ENCODE data around the gene TXNRD3. TPM values are rescaled to one million over a fixed set of nuclear protein-coding genes. Genes with fewer than 3 reads are reported as not detected.

Gene TXNRD3
- polyA plus RNA-seq, 2 of the 4 experiments (the other 2 are of a cell fraction) = 4.6 to 5.8 TPM

DNA sequence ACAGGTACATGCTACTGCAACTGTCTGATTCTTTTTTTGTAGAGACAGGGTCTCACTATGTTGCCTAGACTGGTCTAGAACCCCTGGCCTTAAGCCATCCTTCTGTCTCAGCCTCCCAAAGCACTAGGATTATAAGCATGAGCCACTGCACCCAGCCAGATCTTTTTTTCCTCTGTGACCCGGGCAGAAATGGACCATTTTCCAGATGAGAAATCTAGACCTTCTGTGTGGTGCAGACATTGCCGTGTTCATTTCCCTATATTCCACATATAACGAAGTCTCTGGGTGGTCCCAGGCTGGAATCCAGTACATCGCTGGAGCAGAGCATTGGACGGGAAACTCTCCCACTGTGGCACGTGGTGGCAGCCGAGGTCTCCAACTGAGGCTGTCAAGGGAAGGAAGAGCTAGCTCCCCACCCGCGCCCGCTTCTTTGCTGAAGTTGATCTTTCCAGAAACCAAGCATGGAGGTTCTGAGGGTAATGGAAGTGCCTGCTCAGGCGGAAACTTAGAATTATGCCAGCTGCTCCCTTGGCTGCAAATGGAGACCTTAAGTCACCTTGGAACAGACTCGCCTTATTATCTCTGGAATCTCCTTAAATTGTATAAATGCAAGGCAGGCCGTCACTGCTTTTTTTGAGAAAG, 23.1 kb upstream of the TXNRD3 start:
- no peak for FAIRE-seq
- POLR2A ChIA-PET = no interaction called here
- CTCF ChIA-PET = interaction anchor here (0.9 to 6.5 kb wide), 9 partner anchors 13 to 867 kb away, joined by 3 to 68 read pairs (median 5); no protein-coding TSS in a partner anchor

DNA sequence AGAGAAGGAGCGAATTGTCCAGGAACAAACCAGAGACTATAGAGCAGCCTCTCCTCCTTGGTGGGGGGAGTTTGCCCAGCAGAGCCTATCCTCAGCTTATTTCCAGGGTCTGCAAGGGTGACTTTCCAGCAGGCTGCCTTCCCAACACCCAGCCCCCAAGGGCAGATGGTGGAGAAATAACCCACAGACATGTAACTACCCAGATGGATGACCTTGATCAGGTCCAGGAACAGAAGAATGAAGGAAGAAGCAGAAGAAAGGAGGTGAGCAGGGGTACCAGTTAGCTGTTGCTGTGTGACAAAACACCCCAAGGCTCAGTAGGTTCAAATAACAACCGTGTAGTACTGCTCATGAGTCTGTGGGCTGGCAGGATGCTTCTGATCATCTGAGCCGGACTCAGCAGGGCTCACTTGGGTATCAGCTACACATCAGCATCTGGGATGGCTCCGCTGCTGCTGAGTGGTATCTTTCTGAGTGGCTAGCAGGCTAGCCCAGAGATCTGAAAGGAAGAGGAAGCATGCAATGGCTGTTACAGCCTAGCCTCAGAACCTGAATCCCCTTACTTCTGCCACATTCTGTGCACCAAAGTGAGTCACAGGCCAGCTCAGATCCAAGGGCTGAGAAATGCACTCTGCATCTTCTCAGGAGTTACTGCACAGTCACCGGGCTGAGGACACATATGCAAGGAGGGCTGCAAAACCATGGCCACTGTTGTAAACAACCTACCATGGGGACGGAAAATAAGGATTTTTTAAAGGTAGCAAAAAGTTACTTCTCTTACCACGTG, 22.2 kb upstream of the TXNRD3 start:
- H3K4me3 ChIP-seq = no peak overlapping the region
- ChIA-PET CTCF (interaction anchor here (0.9 to 6.5 kb wide), 5 partner anchors 12 to 868 kb away, joined by 3 to 68 read pairs (median 5); no protein-coding TSS in a partner anchor), POLR2A (no interaction called here)
- H3K4me2 ChIP-seq = no peak overlapping the region
- no peaks in the 10 kb centered on the region for H3K4me1 ChIP-seq
- peaks cover 16% of the 10 kb centered on the region; the same call in 2 of the 3 replicates for H3K9me3 ChIP-seq
- H3K27ac ChIP-seq = no peak overlapping the region
- ATAC-seq = no peak
- no peak for DNase-seq (ENCODE audit: low read depth in 1 of 2, low spot score in 1 of 2)
- FAIRE-seq = no peak
- WGBS (ENCODE audit: missing lambda C conversion rate) = 25% methylated on average over 7 of the region's 7 CpGs
- TF ChIP-seq, protein P1, sequence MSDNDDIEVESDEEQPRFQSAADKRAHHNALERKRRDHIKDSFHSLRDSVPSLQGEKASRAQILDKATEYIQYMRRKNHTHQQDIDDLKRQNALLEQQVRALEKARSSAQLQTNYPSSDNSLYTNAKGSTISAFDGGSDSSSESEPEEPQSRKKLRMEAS (IDR thresholded peaks at IDR 0.05) = no peak
- TF ChIP-seq RAD21 (conservative IDR thresholded peaks at IDR 0.05 in 1 of 2, IDR thresholded peaks at IDR 0.05 in 1 of 2) = no peak
- TF ChIP-seq CEBPB (IDR thresholded peaks at IDR 0.05) = no peak

More for the DNA sequence above, 23.1 kb upstream of the TXNRD3 start:
- no peak overlapping the region for H3K4me2 ChIP-seq
- DNase-seq (ENCODE audit: low read depth in 1 of 2, low spot score in 1 of 2) (no peak), ATAC-seq (no peak)
- no peak overlapping the region for H3K27ac ChIP-seq
- H3K9me3 ChIP-seq = peaks cover 16% of the 10 kb centered on the region; the same call in 2 of the 3 replicates
- H3K4me1 ChIP-seq = no peaks in the 10 kb centered on the region
- H3K4me3 ChIP-seq = no peak overlapping the region
- TF ChIP-seq ZNF302 (CRISPR knock-in tag; IDR thresholded peaks at IDR 0.05) (no peak), CHD4 (IDR thresholded peaks at IDR 0.05; ENCODE audit: borderline replicate concordance) (no peak), HES2 (IDR thresholded peaks at IDR 0.05) (no peak), USF2 (IDR thresholded peaks at IDR 0.05) (no peak), SMC3 (IDR thresholded peaks at IDR 0.05) (no peak), EHF (CRISPR knock-in tag; IDR thresholded peaks at IDR 0.05) (no peak), ZFP36 (IDR thresholded peaks at IDR 0.05; ENCODE audit: borderline replicate concordance, partially characterized antibody) (no peak), MAFK (IDR thresholded peaks at IDR 0.05; ENCODE audit: partially characterized antibody) (no peak), RNF2 (IDR thresholded peaks at IDR 0.05; ENCODE audit: borderline replicate concordance, low read depth) (no peak), FOXS1 (CRISPR knock-in tag; IDR thresholded peaks at IDR 0.05) (no peak), FOSB (CRISPR knock-in tag; IDR thresholded peaks at IDR 0.05) (no peak)
- TF ChIP-seq, protein P1 (IDR thresholded peaks at IDR 0.05) = no peak
- TF ChIP-seq, protein P2, sequence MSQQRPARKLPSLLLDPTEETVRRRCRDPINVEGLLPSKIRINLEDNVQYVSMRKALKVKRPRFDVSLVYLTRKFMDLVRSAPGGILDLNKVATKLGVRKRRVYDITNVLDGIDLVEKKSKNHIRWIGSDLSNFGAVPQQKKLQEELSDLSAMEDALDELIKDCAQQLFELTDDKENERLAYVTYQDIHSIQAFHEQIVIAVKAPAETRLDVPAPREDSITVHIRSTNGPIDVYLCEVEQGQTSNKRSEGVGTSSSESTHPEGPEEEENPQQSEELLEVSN (IDR thresholded peaks at IDR 0.05; ENCODE audit: borderline replicate concordance, low read depth) = no peak
- TF ChIP-seq, protein P3, sequence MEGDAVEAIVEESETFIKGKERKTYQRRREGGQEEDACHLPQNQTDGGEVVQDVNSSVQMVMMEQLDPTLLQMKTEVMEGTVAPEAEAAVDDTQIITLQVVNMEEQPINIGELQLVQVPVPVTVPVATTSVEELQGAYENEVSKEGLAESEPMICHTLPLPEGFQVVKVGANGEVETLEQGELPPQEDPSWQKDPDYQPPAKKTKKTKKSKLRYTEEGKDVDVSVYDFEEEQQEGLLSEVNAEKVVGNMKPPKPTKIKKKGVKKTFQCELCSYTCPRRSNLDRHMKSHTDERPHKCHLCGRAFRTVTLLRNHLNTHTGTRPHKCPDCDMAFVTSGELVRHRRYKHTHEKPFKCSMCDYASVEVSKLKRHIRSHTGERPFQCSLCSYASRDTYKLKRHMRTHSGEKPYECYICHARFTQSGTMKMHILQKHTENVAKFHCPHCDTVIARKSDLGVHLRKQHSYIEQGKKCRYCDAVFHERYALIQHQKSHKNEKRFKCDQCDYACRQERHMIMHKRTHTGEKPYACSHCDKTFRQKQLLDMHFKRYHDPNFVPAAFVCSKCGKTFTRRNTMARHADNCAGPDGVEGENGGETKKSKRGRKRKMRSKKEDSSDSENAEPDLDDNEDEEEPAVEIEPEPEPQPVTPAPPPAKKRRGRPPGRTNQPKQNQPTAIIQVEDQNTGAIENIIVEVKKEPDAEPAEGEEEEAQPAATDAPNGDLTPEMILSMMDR (IDR thresholded peaks at IDR 0.05) = no peak
- TF ChIP-seq, protein P4, sequence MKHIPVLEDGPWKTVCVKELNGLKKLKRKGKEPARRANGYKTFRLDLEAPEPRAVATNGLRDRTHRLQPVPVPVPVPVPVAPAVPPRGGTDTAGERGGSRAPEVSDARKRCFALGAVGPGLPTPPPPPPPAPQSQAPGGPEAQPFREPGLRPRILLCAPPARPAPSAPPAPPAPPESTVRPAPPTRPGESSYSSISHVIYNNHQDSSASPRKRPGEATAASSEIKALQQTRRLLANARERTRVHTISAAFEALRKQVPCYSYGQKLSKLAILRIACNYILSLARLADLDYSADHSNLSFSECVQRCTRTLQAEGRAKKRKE (CRISPR knock-in tag; IDR thresholded peaks at IDR 0.05; ENCODE audit: low read depth) = no peak
- 66% methylated on average over 13 of the region's 13 CpGs for WGBS (ENCODE audit: missing lambda C conversion rate)
